ENCODE measurements around the gene ATP2A2. TPM values are rescaled to one million over a fixed set of nuclear protein-coding genes. Genes with fewer than 3 reads are reported as not detected.
A peak's percentile ranks its signal among the peaks of the same experiment; 100 is the strongest.
"Not testable (repeated sequence)": the region's sequence is repeated elsewhere in the genome, so short reads cannot be mapped to it uniquely, and the experiment has no call there.

The ATP2A2 gene
- 93.0 and 108 TPM in 2 replicates for total RNA-seq (2014; rRNA removed; shearing (Covaris generic))

DNA sequence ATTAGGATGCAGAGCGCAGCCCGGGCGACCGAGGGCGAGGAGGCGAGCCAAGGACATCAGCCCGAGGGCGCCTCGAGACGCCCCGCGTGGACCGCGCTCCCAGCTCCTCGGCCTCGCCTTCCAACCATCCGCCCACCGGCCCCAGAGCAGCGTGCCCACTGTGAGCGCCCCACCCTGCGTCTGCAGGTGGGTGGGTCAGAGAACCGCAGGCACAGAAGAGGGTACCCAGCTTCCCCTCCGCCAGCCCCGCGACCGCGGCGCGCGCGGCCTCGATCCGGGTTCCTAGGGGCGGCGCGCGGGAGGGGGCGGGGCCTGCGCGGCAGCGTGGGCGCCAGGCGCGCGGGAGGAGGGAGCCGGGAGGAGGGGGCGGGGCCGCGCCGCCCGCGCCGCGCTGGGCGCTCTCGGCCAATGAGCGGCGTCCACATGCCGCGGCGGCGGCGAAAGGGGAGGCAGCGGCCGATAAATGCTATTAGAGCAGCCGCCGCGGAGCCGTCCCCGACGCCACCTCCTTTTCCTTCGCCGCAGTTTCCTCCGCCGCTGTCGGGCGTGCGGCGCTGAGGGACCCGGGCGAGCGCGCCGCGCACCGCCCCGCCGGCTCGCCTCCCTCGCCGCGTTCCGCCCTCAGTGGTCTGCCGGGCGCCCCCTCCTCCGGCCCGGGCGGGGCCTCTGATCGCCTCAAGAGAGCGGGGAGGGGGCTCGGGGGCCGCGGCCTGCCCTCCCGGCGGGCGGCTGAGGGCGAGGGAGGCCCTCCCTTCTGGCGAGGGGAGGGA, at the start of gene ATP2A2:
Gene ATP2A2, plus strand, starts transcription at position 469 of the 770 bp plus-strand sequence. CDS start 543 bp downstream, outside the sequence.
- peak; percentile 72 for DNase-seq (ENCODE audit: low spot score)

DNA sequence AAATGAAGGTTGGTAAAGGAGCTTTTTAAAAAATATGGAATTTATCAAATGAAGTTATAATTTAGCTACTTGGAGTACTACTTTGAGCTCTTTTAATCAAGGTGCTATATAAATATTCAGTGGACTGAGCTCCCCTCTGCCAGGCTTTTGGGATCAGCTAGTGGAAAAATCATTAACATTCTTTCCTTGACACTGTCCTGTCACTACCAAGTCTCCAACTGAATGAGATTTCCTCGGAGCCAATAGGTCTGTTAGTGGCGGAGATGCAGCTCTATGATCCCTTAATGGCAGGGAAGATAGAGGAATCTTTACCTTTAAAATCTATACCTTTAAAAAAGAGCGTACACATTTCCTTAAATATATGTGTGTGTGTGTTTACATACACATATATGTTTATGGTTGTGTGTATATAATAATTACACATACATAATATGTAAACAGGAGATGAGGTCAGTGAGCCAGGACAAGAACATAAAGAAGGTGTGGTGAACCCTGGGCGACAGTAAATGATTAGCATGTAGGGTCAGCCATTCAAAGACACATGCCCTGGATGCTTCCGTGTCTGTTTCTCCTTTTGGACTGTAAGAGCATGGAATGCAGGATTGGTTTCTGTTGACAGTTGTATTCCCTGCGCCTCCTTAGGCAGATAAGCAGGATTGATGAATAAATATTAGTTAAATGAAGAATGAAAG, 47.7 kb upstream of the ATP2A2 start:
- no peak for DNase-seq (ENCODE audit: low spot score)

DNA sequence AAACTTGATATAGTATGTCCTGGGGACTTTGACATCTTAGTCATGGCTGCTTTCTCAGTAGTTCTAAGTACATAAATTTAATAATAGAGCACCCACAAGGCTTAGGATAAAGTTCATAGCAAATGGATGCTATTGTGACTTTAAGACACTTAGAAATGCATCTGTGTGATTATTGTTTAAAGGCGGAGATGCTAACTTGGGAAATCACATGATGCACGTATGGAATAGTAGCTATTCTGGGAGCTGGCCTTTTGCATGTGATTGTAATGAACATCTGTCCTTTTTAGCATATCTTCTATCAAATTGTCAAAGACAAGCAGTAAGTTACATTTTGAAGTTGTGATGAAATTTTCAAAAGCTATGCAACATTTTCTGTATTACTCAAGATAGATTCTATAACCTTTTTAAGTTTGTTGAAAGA, 46.7 kb upstream of the ATP2A2 start:
- no peak for DNase-seq (ENCODE audit: low spot score)

DNA sequence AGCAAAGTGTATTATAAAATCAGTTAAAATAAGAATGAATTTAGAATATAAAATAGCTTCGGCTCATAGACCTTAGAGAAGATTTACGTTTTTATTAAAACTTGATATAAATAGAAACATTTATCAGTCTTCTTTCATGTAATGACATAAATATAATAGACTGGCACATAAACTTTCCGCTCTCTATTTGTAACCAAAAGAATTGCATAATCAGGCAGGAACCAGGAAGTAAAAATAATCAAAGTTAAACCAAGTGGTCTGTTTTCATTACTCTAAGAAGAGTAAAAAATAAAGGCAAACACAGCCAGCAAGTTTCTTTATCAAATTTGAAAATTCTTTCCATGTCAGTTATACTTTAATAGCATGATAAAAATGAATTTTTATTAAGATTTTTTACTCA, 46.3 kb upstream of the ATP2A2 start:
- no peak for DNase-seq (ENCODE audit: low spot score)

DNA sequence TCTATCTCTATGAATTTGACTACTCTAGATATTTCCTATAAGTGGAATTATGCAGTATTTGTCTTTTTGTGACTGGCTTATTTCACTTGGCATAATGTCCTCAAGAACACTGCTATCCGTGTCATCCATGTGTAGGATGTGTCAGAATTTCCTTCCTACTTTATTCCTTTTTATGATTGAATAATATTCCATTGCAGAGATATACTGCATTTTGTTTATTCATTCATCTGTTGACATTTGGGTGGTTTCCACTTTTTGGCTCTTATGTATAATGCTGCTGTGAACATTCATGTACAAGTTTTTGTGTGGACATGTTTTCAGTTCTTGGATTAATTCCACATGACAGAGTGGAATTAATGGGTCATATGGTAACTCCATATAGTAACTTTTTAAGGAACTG, 45.7 kb upstream of the ATP2A2 start:
- DNase-seq (ENCODE audit: low spot score) = no peak

DNA sequence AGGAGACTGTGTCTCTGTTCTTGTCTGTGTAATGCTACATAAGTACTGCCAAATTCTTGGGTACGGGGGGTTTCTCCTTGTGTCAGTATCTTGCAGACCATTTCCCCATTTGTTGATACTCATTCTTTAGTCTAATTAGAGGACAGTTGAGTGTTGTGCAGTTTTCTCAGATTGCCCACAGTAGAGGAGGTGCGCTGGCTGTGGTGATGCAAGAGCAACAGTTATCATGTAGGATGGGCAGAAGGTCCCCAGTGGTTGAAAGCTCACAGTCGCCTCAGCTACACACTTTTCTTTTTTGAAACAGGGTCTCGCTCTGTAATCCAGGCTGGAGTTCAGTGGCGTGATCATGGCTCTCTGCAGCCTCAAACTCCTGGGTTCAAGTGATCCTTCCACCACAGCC, 37.8 kb upstream of the ATP2A2 start:
- DNase-seq (ENCODE audit: low spot score) = no peak

DNA sequence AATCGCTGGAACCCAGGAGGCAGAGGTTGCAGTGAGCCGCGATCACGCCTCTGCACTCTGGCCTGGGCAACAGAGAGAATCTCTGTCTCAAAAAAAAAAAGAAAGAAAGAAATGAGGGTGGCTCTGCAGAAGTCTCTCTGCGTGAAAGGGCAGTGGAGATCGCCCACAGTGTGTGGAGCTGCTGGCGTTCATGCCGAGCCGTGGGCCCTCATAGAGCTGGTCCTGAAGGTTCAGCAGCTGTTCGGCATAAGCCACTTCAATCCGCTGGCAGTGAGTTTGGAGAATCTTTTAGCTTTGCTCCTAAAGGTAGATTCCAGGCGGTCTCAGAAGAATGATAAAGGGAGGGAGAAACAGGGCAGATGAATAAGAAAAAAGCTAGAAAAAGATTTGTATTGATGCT, 36.7 kb upstream of the ATP2A2 start:
- DNase-seq (ENCODE audit: low spot score) = no peak

DNA sequence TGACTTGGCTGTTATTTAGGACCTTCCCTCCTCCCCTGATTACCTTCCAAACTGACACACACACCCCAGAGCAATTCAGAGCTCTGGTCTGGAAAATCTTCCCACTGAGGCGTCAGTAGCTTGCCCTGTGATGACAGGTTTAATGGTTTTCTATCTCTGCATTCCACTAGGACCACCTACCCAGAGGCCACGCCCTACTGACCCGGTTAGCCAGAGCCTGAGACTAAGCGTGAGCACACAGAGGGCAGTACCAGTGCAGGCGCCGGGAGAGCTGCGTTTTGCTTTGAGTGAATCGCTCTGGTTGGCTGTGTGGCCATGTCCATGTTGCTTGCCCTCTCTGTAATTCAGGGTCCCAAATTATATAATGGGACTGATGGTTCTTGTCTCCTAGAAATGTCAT, 36.2 kb upstream of the ATP2A2 start:
- DNase-seq (ENCODE audit: low spot score) = no peak

DNA sequence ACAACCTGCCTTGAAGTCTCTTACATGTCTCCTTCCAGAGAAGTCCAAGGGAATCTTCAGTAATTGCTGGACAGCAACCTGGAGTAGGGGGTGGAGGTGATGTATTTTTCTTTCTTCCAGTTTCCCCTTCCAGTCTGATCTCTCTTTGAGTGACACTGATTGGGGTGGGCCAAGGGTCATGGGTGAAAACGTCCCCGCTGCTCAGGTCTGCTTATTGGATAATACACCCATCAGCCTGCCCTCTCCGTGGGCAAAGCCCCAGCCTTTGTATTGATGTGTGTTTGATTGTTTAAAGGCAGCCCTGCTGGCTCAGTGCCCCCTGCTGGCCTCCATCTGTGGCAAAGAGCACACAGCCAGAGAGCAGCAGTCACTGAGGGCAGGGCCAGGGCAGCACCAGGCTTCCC, 35.7 kb upstream of the ATP2A2 start:
- no peak for DNase-seq (ENCODE audit: low spot score)

DNA sequence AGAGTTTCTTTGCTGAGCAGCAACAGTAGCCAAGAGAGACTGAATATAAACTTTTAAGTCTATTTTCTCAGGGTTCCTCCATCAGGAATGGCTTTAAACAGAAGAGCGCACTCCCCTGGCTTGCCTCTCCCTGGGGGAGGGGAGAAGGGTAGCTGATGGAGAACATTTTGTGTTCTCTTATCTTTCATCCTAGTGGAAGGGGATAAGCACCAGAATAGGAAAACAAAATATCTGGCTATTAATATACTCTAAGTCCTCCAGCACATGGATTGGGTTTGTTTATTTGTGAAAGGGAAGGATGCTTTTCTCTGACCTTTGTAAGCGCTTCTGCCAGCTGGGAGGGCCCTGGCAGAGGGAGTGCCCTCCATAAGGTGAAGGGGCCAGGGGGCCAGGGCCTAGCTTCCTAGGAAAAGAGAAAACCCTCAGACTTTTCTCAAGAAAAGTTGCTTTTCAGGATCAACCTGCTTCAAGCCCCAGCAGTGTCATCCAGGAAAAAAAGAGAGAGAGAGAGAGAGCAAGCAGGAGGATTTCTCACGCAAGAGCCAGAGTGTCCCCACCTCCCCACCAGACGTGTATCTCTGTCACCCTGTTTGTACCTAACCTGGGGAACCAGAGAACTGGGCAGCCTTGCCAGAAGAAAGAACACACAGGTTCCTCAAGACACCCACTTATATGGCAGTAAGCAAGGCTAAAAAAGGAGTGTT, 34.3 kb upstream of the ATP2A2 start:
- DNase-seq (ENCODE audit: low spot score) = no peak

DNA sequence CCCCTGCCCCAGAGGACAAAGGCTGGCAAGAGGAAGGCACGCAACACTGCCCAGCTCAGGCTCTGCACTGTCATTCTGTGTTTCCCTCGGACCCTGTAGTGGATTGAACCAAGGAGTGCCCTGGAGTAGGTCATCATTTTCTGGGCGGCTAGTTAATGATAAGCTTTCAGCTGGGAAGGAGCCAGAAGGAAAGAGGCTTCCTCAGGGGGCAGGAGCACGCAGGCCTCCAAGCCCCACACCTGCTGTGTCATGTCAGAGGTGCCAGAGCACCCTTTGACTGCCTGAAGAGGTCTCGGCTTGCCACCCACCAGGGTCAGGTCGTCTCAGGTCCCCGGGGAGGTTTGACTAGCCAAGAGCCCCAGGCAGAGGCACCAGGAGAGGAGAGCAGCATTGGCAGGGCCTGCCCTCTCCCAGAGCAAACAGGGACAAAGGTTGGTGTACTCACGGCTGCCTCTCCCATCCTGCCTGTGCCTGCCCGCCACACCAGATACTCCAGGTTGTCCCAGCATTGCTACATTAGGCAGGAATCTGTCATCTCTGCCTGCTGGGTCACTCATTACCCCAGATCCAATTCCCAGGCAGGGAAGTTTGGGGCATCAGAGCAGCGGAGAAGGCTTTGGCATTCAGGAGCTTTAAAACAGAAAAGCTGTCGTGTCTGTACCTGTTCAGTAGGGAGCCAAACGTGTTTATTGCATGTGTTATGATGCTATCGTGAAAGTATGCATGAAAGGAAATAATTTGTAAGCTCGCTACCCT, 33.5 kb upstream of the ATP2A2 start:
- no peak for DNase-seq (ENCODE audit: low spot score)

DNA sequence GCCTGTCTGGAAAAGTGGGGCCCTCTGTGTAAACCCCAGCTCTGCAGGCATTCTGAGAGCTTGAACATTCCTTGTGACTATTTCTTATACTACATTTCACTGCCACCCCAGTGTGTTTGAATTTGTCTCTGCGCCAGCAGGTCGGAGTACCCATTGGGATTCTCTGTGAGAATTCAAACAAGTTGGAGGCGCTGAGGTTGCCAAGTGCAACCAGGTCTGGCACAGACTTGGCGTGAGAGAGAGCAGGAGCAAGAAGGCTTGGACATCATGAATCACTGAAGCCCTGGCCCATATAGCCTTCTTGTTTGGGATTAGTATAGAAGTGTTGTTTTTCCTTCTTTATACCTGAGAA, 33.0 kb upstream of the ATP2A2 start:
- DNase-seq (ENCODE audit: low spot score) = no peak

DNA sequence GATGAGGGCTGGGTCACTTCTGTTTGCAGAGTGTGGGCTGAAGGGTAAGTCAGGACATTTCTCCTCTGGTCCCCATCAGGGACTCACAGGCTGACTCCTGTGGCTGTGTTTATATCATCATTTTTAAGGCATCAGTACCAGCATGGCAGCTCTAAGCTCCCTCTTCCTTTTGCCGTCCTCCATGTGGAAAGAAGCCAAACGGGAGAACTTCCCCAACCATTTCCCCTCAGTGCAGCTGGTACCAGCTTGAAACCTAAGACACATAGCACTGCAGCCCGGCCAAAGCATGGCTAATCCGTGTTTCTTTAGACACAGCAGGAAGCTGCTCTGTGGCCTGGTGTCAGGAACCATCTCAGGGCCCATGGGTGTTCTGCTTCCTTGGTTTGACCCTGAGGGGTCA, 31.9 kb upstream of the ATP2A2 start:
- no peak for DNase-seq (ENCODE audit: low spot score)

DNA sequence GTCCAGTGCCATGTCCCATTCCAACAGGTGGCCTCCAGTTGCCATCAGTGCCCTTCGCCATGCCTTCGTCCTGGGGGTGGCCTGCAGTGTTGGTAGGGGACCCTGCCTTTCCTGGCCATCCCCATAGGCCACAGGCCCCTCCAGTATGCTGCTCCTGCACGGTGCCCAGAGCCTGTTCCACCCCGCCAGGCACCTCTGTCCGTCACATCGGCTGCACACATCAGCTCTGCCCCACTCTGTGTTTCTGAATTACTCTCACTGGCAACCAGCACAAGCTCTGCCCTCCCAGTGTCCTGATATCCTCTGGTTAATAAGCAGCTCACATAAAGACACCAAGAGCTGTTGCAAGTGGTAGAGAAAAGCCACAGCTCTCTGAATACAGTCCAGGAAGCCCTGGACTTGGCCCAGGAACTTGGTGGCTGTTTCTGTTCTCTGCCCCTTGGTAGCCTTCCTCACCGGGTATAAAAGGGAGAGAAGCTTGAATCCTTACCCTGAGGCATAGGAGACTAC, 31.3 kb upstream of the ATP2A2 start:
- no peak for DNase-seq (ENCODE audit: low spot score)

DNA sequence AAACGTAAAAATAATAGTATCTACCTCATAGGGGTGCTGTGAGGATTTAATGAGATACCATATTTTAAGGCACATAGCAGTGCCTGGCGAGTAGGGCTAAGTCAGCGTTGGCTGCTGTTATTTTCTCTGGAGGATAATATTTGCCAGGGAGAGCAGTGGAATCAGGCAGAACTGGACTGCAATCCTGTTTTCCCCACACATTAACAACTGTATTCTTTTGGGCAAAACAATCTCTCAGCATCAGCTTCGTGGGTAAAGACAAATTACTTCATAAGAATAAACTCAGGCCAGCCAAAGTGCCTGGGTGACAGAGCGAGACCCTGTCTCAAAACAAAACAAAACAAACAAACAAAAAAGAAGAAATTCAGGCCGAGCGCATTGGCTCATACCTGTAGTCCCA, 29.7 kb upstream of the ATP2A2 start:
- DNase-seq (ENCODE audit: low spot score) = no peak

DNA sequence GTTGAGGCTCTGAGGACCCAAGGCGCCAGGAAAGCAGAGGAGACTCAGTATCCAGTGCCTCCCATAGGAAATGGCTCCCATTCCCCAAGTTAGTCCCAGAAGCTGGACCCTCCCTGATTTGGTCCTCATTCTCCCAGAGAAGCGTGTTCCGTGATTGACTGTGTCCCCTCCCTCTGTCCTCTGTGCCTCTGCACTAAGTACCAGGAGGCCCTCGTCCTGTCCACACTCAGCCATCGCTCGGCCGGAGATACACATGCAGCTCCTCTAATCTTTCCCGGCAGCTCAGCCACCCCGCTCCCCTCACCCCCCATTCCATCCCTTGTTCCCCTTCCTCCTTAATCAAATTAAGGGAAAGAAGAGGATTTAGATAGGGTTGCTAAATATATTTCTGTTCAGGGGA, 28.3 kb upstream of the ATP2A2 start:
- no peak for DNase-seq (ENCODE audit: low spot score)

DNA sequence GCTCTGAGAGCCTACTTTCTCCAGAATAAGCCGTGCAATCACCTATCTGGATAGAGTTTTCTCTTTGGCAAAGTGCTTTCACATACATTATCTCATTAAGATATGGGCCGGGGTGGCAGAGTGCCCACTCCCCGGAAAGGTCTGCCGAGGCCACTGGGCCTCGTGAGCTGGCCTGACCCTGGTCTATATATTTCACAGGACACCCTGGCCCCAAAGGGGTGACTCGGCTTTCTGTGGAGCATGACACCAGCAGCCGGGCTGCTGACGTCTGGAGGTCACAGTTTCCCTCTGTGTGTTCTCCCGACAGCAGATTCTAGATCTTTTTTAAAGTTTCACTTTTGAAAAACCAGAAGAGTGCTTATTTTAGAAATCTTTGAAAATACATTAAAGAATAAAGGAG, 27.9 kb upstream of the ATP2A2 start:
- no peak for DNase-seq (ENCODE audit: low spot score)

DNA sequence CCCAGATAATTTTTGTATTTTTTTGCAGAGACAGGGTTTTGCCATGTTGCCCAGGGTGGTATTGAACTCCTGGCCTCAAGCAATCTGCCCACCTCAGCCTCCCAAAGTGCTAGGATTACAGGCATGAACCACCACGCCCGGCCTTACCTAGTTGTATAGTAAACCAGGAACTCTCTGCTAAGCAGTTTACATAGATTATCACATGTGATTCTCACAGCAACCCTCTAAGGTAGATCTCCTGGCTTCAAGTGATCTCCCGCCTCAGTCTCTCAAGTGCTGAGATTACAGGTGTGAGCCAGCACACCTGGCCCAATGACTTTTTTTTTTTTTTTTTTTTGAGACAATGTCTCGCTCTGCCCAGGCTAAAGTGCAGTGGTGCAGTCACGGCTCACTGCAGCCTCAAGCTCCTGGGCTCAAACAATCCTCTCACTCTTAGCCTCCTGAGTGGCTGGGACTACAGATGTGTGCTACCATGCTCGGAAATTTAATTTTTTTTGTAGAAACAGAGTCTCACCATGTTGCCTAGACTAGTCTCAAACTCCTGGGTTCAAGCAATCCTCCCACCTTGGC, 26.0 kb upstream of the ATP2A2 start:
- DNase-seq (ENCODE audit: low spot score) = no peak

DNA sequence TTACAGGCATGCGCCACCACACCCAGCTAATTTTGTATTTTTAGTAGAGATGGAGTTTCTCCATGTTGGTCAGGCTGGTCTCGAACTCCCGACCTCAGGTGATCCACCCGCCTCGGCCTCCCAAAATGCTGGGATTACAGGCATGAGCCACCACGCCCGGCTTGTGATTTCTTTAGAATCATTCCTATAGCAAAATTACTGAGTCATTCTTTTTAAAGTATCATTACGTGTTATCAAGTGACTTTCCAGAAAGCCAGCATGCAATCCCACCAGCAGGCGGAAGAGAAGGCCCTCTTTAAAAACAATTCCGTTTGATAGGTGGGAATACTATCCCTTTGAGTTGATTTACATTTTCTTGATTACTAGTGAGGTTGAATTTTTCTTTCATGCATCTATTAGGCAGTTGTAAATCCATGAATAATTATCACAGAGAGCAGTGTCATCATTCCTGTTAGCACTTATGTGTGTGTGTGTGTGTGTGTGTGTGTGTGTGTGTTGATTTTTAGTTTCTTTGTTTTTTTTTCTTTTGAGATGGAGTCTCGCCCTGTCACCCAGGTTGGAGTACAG, 25.1 kb upstream of the ATP2A2 start:
- not testable (repeated sequence) for DNase-seq (ENCODE audit: low spot score)

DNA sequence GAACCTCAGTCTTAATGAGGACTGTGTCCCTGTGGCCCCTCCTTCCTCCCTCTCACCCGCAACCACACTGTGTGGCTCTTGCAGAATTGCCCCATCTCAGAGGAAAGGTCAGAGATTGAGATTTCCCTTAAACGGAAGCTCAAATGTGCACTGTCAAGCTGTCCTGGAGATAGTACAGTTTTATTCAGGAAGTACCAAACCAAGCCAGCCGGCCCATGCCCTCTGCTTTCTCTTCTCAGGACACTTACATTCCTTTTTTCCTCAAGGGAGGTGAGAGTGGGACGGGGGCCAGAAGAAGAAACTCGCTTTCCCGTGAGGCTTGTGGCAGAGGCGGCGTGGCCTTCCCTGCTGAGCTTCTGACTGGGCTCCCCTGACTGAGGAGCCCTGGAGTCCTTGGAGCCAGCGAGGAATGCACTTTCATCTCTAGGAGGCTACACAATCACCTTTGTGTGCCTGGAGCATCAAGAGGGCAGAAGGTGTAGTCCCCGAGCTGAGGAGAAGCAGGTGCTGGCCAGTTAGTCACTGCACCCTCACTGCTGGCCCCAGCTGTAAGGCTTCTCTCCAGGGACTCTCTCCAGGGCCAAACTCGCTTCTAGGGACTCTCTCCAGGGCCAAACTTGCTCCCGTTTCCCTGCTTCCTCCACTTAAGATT, 24.1 kb upstream of the ATP2A2 start:
- no peak for DNase-seq (ENCODE audit: low spot score)

DNA sequence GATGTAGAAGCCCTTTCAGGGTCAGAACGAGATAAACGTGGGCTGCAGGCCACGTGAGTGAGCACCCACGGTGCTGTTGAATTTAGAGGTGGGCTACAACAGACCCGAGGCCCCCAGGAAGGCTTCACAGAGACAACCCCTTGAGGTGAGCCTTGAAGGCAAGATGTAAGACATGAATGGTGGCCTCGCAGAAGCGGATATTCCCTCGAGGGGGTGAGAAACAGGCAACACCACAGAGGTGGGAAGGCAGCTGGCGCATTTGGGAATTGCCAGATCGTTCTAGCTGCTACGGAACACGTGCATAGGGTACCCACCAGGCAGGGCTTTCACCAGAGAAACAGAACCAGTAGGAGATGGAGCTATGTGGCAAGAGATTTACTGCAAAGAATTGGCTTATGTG, 22.6 kb upstream of the ATP2A2 start:
- DNase-seq (ENCODE audit: low spot score) = no peak

All from A172 (cell line).